SK-N-SH (cell line): ENCODE results near the gene RMC1. TPM values are rescaled to one million over a fixed set of nuclear protein-coding genes. Genes with fewer than 3 reads are reported as not detected.

Experiments
- CTCF ChIA-PET: fragments of 300-600, 350-600 bp; formaldehyde crosslinking; extraction: SDS; loops from one replicate; lab custom pipeline; 2021; lab: Yijun Ruan, JAX
- POLR2A ChIA-PET: fragments of 350-600 bp; sonication (Branson Sonifier 250); formaldehyde crosslinking; extraction: SDS; loops from one replicate; lab custom pipeline; 2020; ENCODE audit warnings: antibody characterized with exemption, inconsistent platforms; lab: Yijun Ruan, JAX
- DNase-seq: peaks from one replicate; pipeline ENCODE4 v3.0.0; 2012
- H2AFZ ChIP-seq: fragments of 200-600 bp; sonication (generic); 2 replicates; pipeline ENCODE4 v1.8.1; 2016; ENCODE audit warnings: antibody characterized with exemption, mild to moderate bottlenecking, low read depth
- H3F3A ChIP-seq: fragments of 200-600 bp; sonication (generic); replicated peaks from 2 replicates; pipeline ENCODE3; 2016; ENCODE audit warnings: antibody characterized with exemption, mild to moderate bottlenecking; ENCODE audit not compliant: insufficient read depth
- H3K27ac ChIP-seq, 2 experiments: fragments of 200-500 bp in 1 of 2; fragments of 200-600 bp in 1 of 2; sonication (Bioruptor generic) in 1 of 2; sonication (generic), shearing (Covaris generic) in 1 of 2; 2 replicates each; pipeline versions ENCODE4 v1.5.1 to v1.6.1; 2014 to 2016; ENCODE audit warnings: low read depth in 2 of 2, inconsistent platforms in 1 of 2, low read length in 1 of 2, mild to moderate bottlenecking in 1 of 2, mixed read lengths in 1 of 2
- H3K27me3 ChIP-seq: fragments of 200-600 bp; sonication (generic), shearing (Covaris generic); 2 replicates; pipeline ENCODE4 v1.6.1; 2016; ENCODE audit warnings: mixed run types; ENCODE audit not compliant: insufficient read depth
- H3K36me3 ChIP-seq, 2 experiments: fragments of 200-500 bp in 1 of 2; fragments of 200-600 bp in 1 of 2; sonication (Bioruptor generic) in 1 of 2; sonication (generic) in 1 of 2; replicated peaks in 1 of 2; 2 replicates each; pipeline versions ENCODE3 to v1.5.1; 2014 to 2016; ENCODE audit warnings: low read length in 1 of 2, mild to moderate bottlenecking in 1 of 2; ENCODE audit not compliant: insufficient read depth in 2 of 2, control insufficient read depth in 1 of 2
- H3K4me1 ChIP-seq, 2 experiments: fragments of 200-500 bp in 1 of 2; fragments of 200-600 bp in 1 of 2; sonication (Bioruptor generic) in 1 of 2; sonication (generic), shearing (Covaris generic) in 1 of 2; 2 replicates each; pipeline versions ENCODE4 v1.5.1 to v1.6.1; 2014 to 2016; ENCODE audit warnings: low read depth in 1 of 2, low read length in 1 of 2, mixed run types in 1 of 2; ENCODE audit not compliant: insufficient read depth in 2 of 2, control insufficient read depth in 1 of 2
- H3K4me2 ChIP-seq: fragments of 200-600 bp; sonication (generic), shearing (Covaris generic); 2 replicates; pipeline ENCODE4 v1.6.1; 2017; ENCODE audit warnings: mixed run types
- H3K4me3 ChIP-seq, 2 experiments: fragments of 200-500 bp in 1 of 2; fragments of 200-600 bp in 1 of 2; sonication (Bioruptor generic) in 1 of 2; sonication (generic), shearing (Covaris generic) in 1 of 2; 2 replicates each; pipeline versions ENCODE4 v1.5.1 to v1.8.1; 2014 to 2016; ENCODE audit warnings: low read depth in 2 of 2, inconsistent platforms in 1 of 2, low read length in 1 of 2, mild to moderate bottlenecking in 1 of 2, mixed read lengths in 1 of 2, moderate library complexity in 1 of 2
- H3K79me2 ChIP-seq: fragments of 200-600 bp; sonication (generic); 2 replicates; pipeline ENCODE4 v1.8.1; 2017; ENCODE audit warnings: mild to moderate bottlenecking; ENCODE audit not compliant: insufficient read depth
- H3K9ac ChIP-seq: fragments of 200-600 bp; sonication (generic); 2 replicates; pipeline ENCODE4 v1.6.1; 2017; ENCODE audit warnings: mixed run types
- H3K9me2 ChIP-seq: fragments of 200-600 bp; sonication (generic); 2 replicates; pipeline ENCODE4 v1.6.1; 2017; ENCODE audit warnings: mixed run types
- H3K9me3 ChIP-seq: fragments of 200-600 bp; sonication (generic); 2 replicates; pipeline ENCODE4 v1.6.1; 2017; ENCODE audit warnings: mixed run types, mild to moderate bottlenecking, moderate library complexity
- H4K20me1 ChIP-seq: fragments of 200-600 bp; sonication (generic); 2 replicates; pipeline ENCODE4 v1.6.1; 2017; ENCODE audit warnings: mild to moderate bottlenecking, mixed run types; ENCODE audit not compliant: insufficient read depth
- ELF1 ChIP-seq: IDR thresholded peaks from 2 replicates; pipeline ENCODE4 v1.4.0; 2012
- EP300 ChIP-seq, 2 experiments: IDR thresholded peaks; 2 replicates each; pipeline versions ENCODE4 v1.4.0 to v1.6.1; 2012; ENCODE audit warnings: borderline replicate concordance in 1 of 2, low read depth in 1 of 2, low read length in 1 of 2
- FOSL2 ChIP-seq: IDR thresholded peaks from 2 replicates; pipeline ENCODE4 v1.4.0; 2012; ENCODE audit warnings: low read depth, mild to moderate bottlenecking, moderate library complexity, borderline replicate concordance
- FOXJ3 ChIP-seq: sonication (generic); formaldehyde crosslinking; IDR thresholded peaks from 2 replicates; pipeline ENCODE4 v1.5.1; 2020; ENCODE audit warnings: mild to moderate bottlenecking, missing genetic modification reagents
- FOXM1 ChIP-seq: IDR thresholded peaks from 2 replicates; pipeline ENCODE4 v1.4.0; 2012; ENCODE audit warnings: low read depth, mild to moderate bottlenecking
- GATA2 ChIP-seq: sonication (generic); formaldehyde crosslinking; IDR thresholded peaks from 2 replicates; pipeline ENCODE4 v1.5.0; 2020; ENCODE audit warnings: mild to moderate bottlenecking, missing genetic modification reagents
- MEF2A ChIP-seq: IDR thresholded peaks from 2 replicates; pipeline ENCODE4 v1.4.0; 2012; ENCODE audit warnings: low read depth, borderline replicate concordance
- NFIC ChIP-seq: IDR thresholded peaks from 2 replicates; pipeline ENCODE4 v1.4.0; 2012; ENCODE audit warnings: borderline replicate concordance
- RAD21 ChIP-seq: IDR thresholded peaks from 2 replicates; pipeline ENCODE4 v1.6.1; 2012; ENCODE audit warnings: mild to moderate bottlenecking, low read length
- REST ChIP-seq: IDR thresholded peaks from 2 replicates; pipeline ENCODE4 v1.6.1; 2012; ENCODE audit warnings: mild to moderate bottlenecking, low read depth, low read length, moderate library complexity
- RFX5 ChIP-seq: IDR thresholded peaks from 2 replicates; pipeline ENCODE4 v1.6.1; 2012; ENCODE audit warnings: mild to moderate bottlenecking, improper control_type of control experiment, low read length
- SIN3A ChIP-seq: IDR thresholded peaks from 2 replicates; pipeline ENCODE4 v1.6.1; 2012; ENCODE audit warnings: low read depth, mild to moderate bottlenecking, low read length, moderate library complexity, borderline replicate concordance
- SMC3 ChIP-seq: IDR thresholded peaks from 2 replicates; pipeline ENCODE4 v1.6.1; 2012; ENCODE audit warnings: low read depth, low read length, improper control_type of control experiment
- TAF1 ChIP-seq: IDR thresholded peaks from 2 replicates; pipeline ENCODE4 v1.6.1; 2012; ENCODE audit warnings: low read depth, mild to moderate bottlenecking, low read length, moderate library complexity, borderline replicate concordance
- TCF12 ChIP-seq: IDR thresholded peaks from 2 replicates; pipeline ENCODE4 v1.4.0; 2012
- USF2 ChIP-seq: fragments of 150-350 bp; IDR thresholded peaks from 2 replicates; pipeline ENCODE4 v1.6.1; 2017; ENCODE audit warnings: antibody characterized with exemption, low read length, low read depth, borderline replicate concordance
- YY1 ChIP-seq: IDR thresholded peaks from 2 replicates; pipeline ENCODE4 v1.4.0; 2012; ENCODE audit warnings: low read depth, mild to moderate bottlenecking
- ZBTB33 ChIP-seq: IDR thresholded peaks from 2 replicates; pipeline ENCODE4 v1.4.0; 2012; ENCODE audit warnings: low read depth, borderline replicate concordance
- WGBS: methylation state at CpG from one replicate; pipeline ENCODE4 v1.1.6; 2017; ENCODE audit warnings: low lambda C conversion rate; 5-methylcytosine and 5-hydroxymethylcytosine counted together
- polyA plus RNA-seq, 3 experiments: library from polyadenylated mRNA; depleted of rRNA; stranded (reverse); fragments of >200 nt; gene quantifications; 2 replicates each; pipeline ENCODE4 v1.2.3, GENCODE V29; 2012
- TF ChIP-seq, protein P1 (sequence below): IDR thresholded peaks from 2 replicates; pipeline ENCODE4; 2012
- TF ChIP-seq, protein P2 (sequence below): fragments of 200-600 bp; sonication (generic); IDR thresholded peaks from 2 replicates; pipeline ENCODE4 v1.6.1; 2017; ENCODE audit warnings: antibody characterized with exemption, mild to moderate bottlenecking, moderate library complexity

The RMC1 gene
- polyA plus RNA-seq, 1 of the 3 experiments (the other 2 are of a cell fraction): 26.4 TPM

DNA sequence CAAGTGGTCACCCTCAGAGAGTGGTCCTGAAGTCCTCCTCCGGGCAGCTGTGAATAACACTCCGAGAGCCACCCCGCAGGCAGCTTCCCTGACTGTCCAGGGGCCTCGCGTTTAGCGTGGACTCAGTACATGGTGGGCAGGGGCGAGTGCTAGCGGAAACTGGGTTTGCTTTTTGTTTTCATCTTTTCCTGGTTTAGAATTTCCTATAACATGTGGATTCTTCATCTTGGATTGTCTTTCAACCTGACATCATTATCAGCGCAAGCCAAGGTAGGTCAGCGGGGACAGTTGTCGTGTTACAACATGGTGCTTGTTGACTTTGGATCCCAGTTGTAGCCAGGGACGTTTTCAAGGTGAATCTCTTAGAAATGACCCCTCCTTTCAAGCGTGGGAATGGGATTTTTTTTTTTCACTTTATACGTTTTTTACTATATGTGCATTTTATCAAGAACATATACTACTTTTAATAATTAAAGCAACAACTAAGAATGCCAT lies 20.9 kb downstream of the RMC1 start:
- WGBS: 94% methylated on average over 14 of the region's 14 CpGs
- H3K4me3 ChIP-seq: no peak overlapping the region
- TF ChIP-seq ELF1 (no peak), FOXM1 (no peak), MEF2A (no peak), RFX5 (no peak), REST (no peak), SMC3 (no peak), RAD21 (no peak), TAF1 (no peak), NFIC (no peak), FOSL2 (no peak), USF2 (no peak), SIN3A (no peak), EP300 (IDR thresholded peaks at IDR 0.05; ENCODE audit: borderline replicate concordance in 1 of 2, low read depth in 1 of 2, low read length in 1 of 2) (no peak), GATA2 (CRISPR knock-in tag) (no peak), YY1 (no peak), FOXJ3 (CRISPR knock-in tag) (no peak), ZBTB33 (no peak), TCF12 (no peak)
- TF ChIP-seq, protein P1, sequence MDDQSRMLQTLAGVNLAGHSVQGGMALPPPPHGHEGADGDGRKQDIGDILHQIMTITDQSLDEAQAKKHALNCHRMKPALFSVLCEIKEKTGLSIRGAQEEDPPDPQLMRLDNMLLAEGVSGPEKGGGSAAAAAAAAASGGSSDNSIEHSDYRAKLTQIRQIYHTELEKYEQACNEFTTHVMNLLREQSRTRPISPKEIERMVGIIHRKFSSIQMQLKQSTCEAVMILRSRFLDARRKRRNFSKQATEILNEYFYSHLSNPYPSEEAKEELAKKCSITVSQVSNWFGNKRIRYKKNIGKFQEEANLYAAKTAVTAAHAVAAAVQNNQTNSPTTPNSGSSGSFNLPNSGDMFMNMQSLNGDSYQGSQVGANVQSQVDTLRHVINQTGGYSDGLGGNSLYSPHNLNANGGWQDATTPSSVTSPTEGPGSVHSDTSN: no peak
- TF ChIP-seq, protein P2, sequence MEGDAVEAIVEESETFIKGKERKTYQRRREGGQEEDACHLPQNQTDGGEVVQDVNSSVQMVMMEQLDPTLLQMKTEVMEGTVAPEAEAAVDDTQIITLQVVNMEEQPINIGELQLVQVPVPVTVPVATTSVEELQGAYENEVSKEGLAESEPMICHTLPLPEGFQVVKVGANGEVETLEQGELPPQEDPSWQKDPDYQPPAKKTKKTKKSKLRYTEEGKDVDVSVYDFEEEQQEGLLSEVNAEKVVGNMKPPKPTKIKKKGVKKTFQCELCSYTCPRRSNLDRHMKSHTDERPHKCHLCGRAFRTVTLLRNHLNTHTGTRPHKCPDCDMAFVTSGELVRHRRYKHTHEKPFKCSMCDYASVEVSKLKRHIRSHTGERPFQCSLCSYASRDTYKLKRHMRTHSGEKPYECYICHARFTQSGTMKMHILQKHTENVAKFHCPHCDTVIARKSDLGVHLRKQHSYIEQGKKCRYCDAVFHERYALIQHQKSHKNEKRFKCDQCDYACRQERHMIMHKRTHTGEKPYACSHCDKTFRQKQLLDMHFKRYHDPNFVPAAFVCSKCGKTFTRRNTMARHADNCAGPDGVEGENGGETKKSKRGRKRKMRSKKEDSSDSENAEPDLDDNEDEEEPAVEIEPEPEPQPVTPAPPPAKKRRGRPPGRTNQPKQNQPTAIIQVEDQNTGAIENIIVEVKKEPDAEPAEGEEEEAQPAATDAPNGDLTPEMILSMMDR: no peak
- peaks cover 11% of the 10 kb centered on the region for H3F3A ChIP-seq
- no peak for DNase-seq
- ChIA-PET POLR2A (no interaction called here), CTCF (interaction anchor here (1.0 to 1.2 kb wide), 3 partner anchors 8 to 24 kb away, joined by 3 to 5 read pairs (median 3); no protein-coding TSS in a partner anchor)
- H3K4me2 ChIP-seq: no peak overlapping the region
- H3K27ac ChIP-seq: no peak overlapping the region
- H2AFZ ChIP-seq: no peak overlapping the region
- H3K36me3 ChIP-seq: peaks cover 50 to 71% of the 10 kb centered on the region in 2 experiments
- H3K79me2 ChIP-seq: no peaks in the 10 kb centered on the region; the same call in none of the 2 replicates
- no peaks in the 10 kb centered on the region for H3K9me2 ChIP-seq
- no peaks in the 10 kb centered on the region for H4K20me1 ChIP-seq
- H3K9me3 ChIP-seq: no peaks in the 10 kb centered on the region
- no peaks in the 10 kb centered on the region for H3K27me3 ChIP-seq
- H3K4me1 ChIP-seq: peaks cover 0 to 11% of the 10 kb centered on the region in 2 experiments; a peak in 2 of 4 replicates
- no peak overlapping the region for H3K9ac ChIP-seq
